Measurements from ENCODE around the gene ABCD2.

GRCh38 chr12:39619660-39620433 is at the start of gene ABCD2:
- TF ChIP-seq, protein P1, sequence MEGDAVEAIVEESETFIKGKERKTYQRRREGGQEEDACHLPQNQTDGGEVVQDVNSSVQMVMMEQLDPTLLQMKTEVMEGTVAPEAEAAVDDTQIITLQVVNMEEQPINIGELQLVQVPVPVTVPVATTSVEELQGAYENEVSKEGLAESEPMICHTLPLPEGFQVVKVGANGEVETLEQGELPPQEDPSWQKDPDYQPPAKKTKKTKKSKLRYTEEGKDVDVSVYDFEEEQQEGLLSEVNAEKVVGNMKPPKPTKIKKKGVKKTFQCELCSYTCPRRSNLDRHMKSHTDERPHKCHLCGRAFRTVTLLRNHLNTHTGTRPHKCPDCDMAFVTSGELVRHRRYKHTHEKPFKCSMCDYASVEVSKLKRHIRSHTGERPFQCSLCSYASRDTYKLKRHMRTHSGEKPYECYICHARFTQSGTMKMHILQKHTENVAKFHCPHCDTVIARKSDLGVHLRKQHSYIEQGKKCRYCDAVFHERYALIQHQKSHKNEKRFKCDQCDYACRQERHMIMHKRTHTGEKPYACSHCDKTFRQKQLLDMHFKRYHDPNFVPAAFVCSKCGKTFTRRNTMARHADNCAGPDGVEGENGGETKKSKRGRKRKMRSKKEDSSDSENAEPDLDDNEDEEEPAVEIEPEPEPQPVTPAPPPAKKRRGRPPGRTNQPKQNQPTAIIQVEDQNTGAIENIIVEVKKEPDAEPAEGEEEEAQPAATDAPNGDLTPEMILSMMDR (IDR thresholded peaks at IDR 0.05) = no peak
- TF ChIP-seq POLR2A (IDR thresholded peaks at IDR 0.05) (no peak), EP300 (IDR thresholded peaks at IDR 0.05) (no peak)

All from ovary (tissue), 3 donors.